HCT116 (cell line): Measurements from ENCODE around the gene ANP32B. TPM values are rescaled to one million over a fixed set of nuclear protein-coding genes. Genes with fewer than 3 reads are reported as not detected.

ENCODE experiments used
- ATAC-seq: fragments of 200-7000 bp; cut with Tn5 transposase; 2 replicates; pipeline ENCODE4 v1.9.1; 2020; ENCODE audit warnings: mild to moderate bottlenecking, moderate library complexity
- BruUV-seq: library from RNA; stranded (reverse); fragments of 400-500 nt; replicated peaks from 2 replicates; lab custom pipeline; 2021; lab: Mats Ljungman, UMichigan
- CTCF ChIA-PET: fragments of 300-600 bp; sonication (Branson Sonifier 250); formaldehyde crosslinking; loops from one replicate; lab custom pipeline; 2021; ENCODE audit warnings: antibody characterized with exemption; lab: Charles Lee
- POLR2A ChIA-PET: fragments of 300-600, 350-600 bp; sonication (Branson Sonifier 250); formaldehyde crosslinking; loops from one replicate; lab custom pipeline; 2021; ENCODE audit warnings: antibody characterized with exemption; lab: Charles Lee
- RAD21 ChIA-PET, 2 experiments: fragments of 300-600 bp; sonication (Branson Sonifier 250); formaldehyde crosslinking; loops; one replicate each; lab custom pipeline; 2023; ENCODE audit warnings: low total read pairs in 2 of 2; ENCODE audit not compliant: uncharacterized antibody in 2 of 2, unreplicated experiment in 2 of 2, low non-redundant PET in 1 of 2; lab: Charles Lee
- DNase-seq: peaks from one replicate; pipeline ENCODE4 v3.0.0-alpha.2; 2010; ENCODE audit warnings: low read depth, low spot score
- H2AFZ ChIP-seq: fragments of 200-600 bp; shearing (Covaris generic), sonication (generic); 2 replicates; pipeline ENCODE4 v1.6.1; 2017; ENCODE audit warnings: low read depth, mixed run types, mixed read lengths, antibody characterized with exemption, low read length; ENCODE audit not compliant: poor library complexity, severe bottlenecking
- H3K27ac ChIP-seq: 2 replicates; pipeline ENCODE4 v1.5.1; 2012; ENCODE audit warnings: low read depth, low read length
- H3K27me3 ChIP-seq: fragments of 200-600 bp; sonication (generic); 2 replicates; pipeline ENCODE4 v1.6.1; 2016; ENCODE audit warnings: mixed run types, low read length, mixed read lengths; ENCODE audit not compliant: insufficient read depth
- H3K36me3 ChIP-seq, 2 experiments: fragments of 200-500 bp in 1 of 2; fragments of 200-600 bp in 1 of 2; sonication (Bioruptor generic) in 1 of 2; sonication (generic) in 1 of 2; 2 replicates each; pipeline versions ENCODE4 v1.5.1 to v1.6.1; 2014 to 2016; ENCODE audit warnings: low read length in 2 of 2, inconsistent platforms in 1 of 2, mixed read lengths in 1 of 2, mixed run types in 1 of 2; ENCODE audit not compliant: insufficient read depth in 2 of 2, control insufficient read depth in 1 of 2
- H3K4me1 ChIP-seq, 2 experiments: fragments of 200-600 bp in 1 of 2; sonication (generic) in 1 of 2; 2 replicates each; pipeline versions ENCODE4 v1.5.1 to v1.6.1; 2012 to 2017; ENCODE audit warnings: low read length in 2 of 2, inconsistent platforms in 1 of 2, mild to moderate bottlenecking in 1 of 2, mixed read lengths in 1 of 2, mixed run types in 1 of 2, moderate library complexity in 1 of 2; ENCODE audit not compliant: insufficient read depth in 2 of 2, control insufficient read depth in 1 of 2
- H3K4me2 ChIP-seq: fragments of 200-600 bp; sonication (generic); 2 replicates; pipeline ENCODE4 v1.6.1; 2017; ENCODE audit warnings: mixed run types, low read length, mixed read lengths
- H3K4me3 ChIP-seq, 2 experiments: fragments of 200-600 bp in 1 of 2; sonication (generic) in 1 of 2; replicated peaks in 1 of 2; 2 replicates each; pipeline ENCODE4 v1.5.1; 2011 to 2016; ENCODE audit warnings: low read length in 2 of 2, control low read depth in 1 of 2, low read depth in 1 of 2, mild to moderate bottlenecking in 1 of 2, mixed read lengths in 1 of 2, mixed run types in 1 of 2
- H3K79me2 ChIP-seq: fragments of 200-600 bp; sonication (generic); 2 replicates; pipeline ENCODE4 v1.6.1; 2017; ENCODE audit warnings: mild to moderate bottlenecking, mixed run types, low read length, moderate library complexity, mixed read lengths; ENCODE audit not compliant: insufficient read depth
- H3K9ac ChIP-seq: fragments of 200-600 bp; sonication (generic); 2 replicates; pipeline ENCODE4 v1.6.1; 2016; ENCODE audit warnings: low read length, mixed read lengths
- H3K9me2 ChIP-seq: fragments of 200-600 bp; sonication (generic), shearing (Covaris generic); 2 replicates; pipeline ENCODE4 v1.6.1; 2017; ENCODE audit warnings: mixed run types, mild to moderate bottlenecking, moderate library complexity; ENCODE audit not compliant: insufficient read depth
- H3K9me3 ChIP-seq, 2 experiments: fragments of 200-500 bp in 1 of 2; fragments of 200-600 bp in 1 of 2; sonication (Bioruptor generic) in 1 of 2; sonication (generic) in 1 of 2; 2 replicates each; pipeline ENCODE4 v1.6.1; 2014 to 2017; ENCODE audit warnings: low read length in 2 of 2, mixed read lengths in 2 of 2, inconsistent platforms in 1 of 2, low read depth in 1 of 2, mild to moderate bottlenecking in 1 of 2, mixed run types in 1 of 2, moderate library complexity in 1 of 2; ENCODE audit not compliant: control insufficient read depth in 1 of 2, insufficient read depth in 1 of 2
- H4K20me1 ChIP-seq: fragments of 200-600 bp; sonication (generic), shearing (Covaris generic); 2 replicates; pipeline ENCODE4 v1.6.1; 2017; ENCODE audit warnings: mixed run types, mild to moderate bottlenecking, moderate library complexity; ENCODE audit not compliant: insufficient read depth
- CBX3 ChIP-seq: IDR thresholded peaks from 2 replicates; pipeline ENCODE4 v1.6.1; 2012; ENCODE audit warnings: low read depth
- CEBPB ChIP-seq: IDR thresholded peaks from 2 replicates; pipeline ENCODE4 v1.6.1; 2012; ENCODE audit warnings: low read depth
- EGR1 ChIP-seq: IDR thresholded peaks from 2 replicates; pipeline ENCODE4 v1.6.1; 2012; ENCODE audit warnings: low read depth
- ELF1 ChIP-seq: IDR thresholded peaks from 2 replicates; pipeline ENCODE4 v1.6.1; 2012; ENCODE audit warnings: low read depth, borderline replicate concordance
- EZH2 ChIP-seq: fragments of 200-600 bp; sonication (generic); IDR thresholded peaks from 2 replicates; pipeline ENCODE4 v1.6.1; 2017; ENCODE audit warnings: antibody characterized with exemption, mixed run types
- JUND ChIP-seq: IDR thresholded peaks from 2 replicates; pipeline ENCODE4 v1.6.1; 2012
- POLR2A ChIP-seq: IDR thresholded peaks from 2 replicates; pipeline ENCODE4 v1.7.0; 2011; ENCODE audit warnings: borderline replicate concordance; ENCODE audit not compliant: insufficient read depth, insufficient read length; ENCODE audit errors: extremely low read depth
- POLR2AphosphoS5 ChIP-seq: IDR thresholded peaks from 2 replicates; pipeline ENCODE4 v1.6.1; 2011; ENCODE audit warnings: mild to moderate bottlenecking, low read depth, low read length, moderate library complexity
- SP1 ChIP-seq: IDR thresholded peaks from 2 replicates; pipeline ENCODE4 v1.6.1; 2012; ENCODE audit warnings: low read depth
- SRF ChIP-seq: IDR thresholded peaks from 2 replicates; pipeline ENCODE4 v1.6.1; 2012; ENCODE audit warnings: low read depth
- TCF7L2 ChIP-seq: IDR thresholded peaks from 2 replicates; pipeline ENCODE4 v1.7.0; 2011; ENCODE audit warnings: borderline replicate concordance, inconsistent platforms; ENCODE audit not compliant: insufficient read depth, insufficient read length; ENCODE audit errors: extremely low read depth
- YY1 ChIP-seq: IDR thresholded peaks from 2 replicates; pipeline ENCODE4 v1.6.1; 2011; ENCODE audit warnings: low read length, low read depth, moderate library complexity, mild to moderate bottlenecking; ENCODE audit not compliant: insufficient replicate concordance; ENCODE audit errors: extremely low read depth
- intact Hi-C: fragments of 100-400 bp; cut with micrococcal nuclease; formaldehyde crosslinking; loops from 2 replicates; pipeline ENCODE4 v1.10.0; 2022
- total RNA-seq: library from RNA; stranded (reverse); gene quantifications from one replicate; pipeline ENCODE4 v1.2.1, GENCODE V29; 2021; ENCODE audit not compliant: unreplicated experiment
- TF ChIP-seq, protein P1 (sequence below): IDR thresholded peaks from 2 replicates; pipeline ENCODE4 v1.6.1; 2012

The ANP32B gene
- total RNA-seq, 1 experiment from 2014 or later = 206 TPM

DNA sequence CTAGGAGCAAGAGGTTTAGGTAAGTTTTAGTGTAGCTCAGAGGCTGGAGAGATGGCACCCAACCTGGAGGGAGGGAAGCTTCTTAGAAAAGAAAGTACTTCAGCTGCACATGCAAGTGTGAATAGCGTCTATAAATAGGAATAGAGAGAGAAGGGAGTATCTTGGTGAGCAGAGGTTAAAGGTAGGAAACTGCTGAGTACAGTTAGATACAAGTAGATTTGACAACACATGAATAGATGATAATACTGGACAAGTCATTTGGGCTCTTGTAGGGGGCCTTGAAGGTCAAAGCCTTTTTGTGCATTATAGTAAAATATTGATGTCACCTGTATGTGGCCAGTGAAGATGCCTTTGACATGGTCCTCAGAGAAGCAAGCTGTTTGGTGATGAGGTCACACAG lies 34.2 kb downstream of the ANP32B start:
- Histone ChIP-seq H2AFZ (no peak overlapping the region), H3K4me3 (no peak overlapping the region), H3K4me2 (no peak overlapping the region), H3K27ac (no peak overlapping the region), H3K9me2 (no peaks in the 10 kb centered on the region), H3K4me1 (peaks cover 0 to 16% of the 10 kb centered on the region in 2 experiments; a peak in 2 of 4 replicates), H3K79me2 (peaks cover 16% of the 10 kb centered on the region), H3K36me3 (peaks cover 49 to 65% of the 10 kb centered on the region in 2 experiments), H3K9ac (no peak overlapping the region), H3K27me3 (no peaks in the 10 kb centered on the region), H3K9me3 (no peaks in the 10 kb centered on the region), H4K20me1 (peaks cover 11% of the 10 kb centered on the region; the same call in 1 of the 2 replicates)
- RAD21 ChIA-PET = no interaction called here
- POLR2A ChIA-PET = no interaction called here
- TF ChIP-seq EZH2 (no peak), ELF1 (no peak), TCF7L2 (no peak), POLR2AphosphoS5 (no peak)
- TF ChIP-seq, protein P1, sequence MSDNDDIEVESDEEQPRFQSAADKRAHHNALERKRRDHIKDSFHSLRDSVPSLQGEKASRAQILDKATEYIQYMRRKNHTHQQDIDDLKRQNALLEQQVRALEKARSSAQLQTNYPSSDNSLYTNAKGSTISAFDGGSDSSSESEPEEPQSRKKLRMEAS = no peak
- intact Hi-C loops = no loop called here
- DNase-seq = no peak
- CTCF ChIA-PET = no interaction called here
- ATAC-seq = no peak
- BruUV-seq = no TSS peak

DNA sequence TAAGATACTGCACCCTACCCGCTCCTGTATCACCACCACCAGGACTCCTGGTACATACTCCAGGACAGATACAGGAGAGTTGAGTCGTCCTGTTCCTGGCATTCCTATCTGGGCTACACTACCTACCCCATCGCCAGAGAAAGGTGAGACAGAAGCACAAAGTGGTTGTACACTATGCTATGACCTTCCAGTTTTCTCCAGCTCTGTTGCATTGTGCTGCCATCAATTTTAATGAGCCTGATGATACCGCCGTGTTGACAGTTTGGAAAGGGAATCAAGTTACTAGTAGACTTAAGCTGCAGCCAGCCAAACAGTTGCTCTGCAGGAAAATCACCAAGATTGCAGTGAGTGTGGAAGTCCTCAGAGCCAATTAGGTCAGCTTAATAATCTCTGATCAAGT lies 35.2 kb downstream of the ANP32B start:
- intact Hi-C loops = no loop called here
- TF ChIP-seq CBX3 = no peak
- TF ChIP-seq SRF = no peak
- TF ChIP-seq EGR1 = no peak
- TF ChIP-seq YY1 = no peak
- no peak for TF ChIP-seq EZH2
- no peak for TF ChIP-seq SP1
- TF ChIP-seq POLR2AphosphoS5 = no peak; the same call in 1 of the 2 replicates
- TF ChIP-seq JUND = no peak
- no peak for TF ChIP-seq CEBPB
- no peak for TF ChIP-seq POLR2A
- TF ChIP-seq, all 23 proteins: peak for 0
- Histone ChIP-seq H3K27me3 (no peaks in the 10 kb centered on the region), H3K9ac (no peak overlapping the region), H3K36me3 (peaks cover 41 to 55% of the 10 kb centered on the region in 2 experiments), H3K9me2 (no peaks in the 10 kb centered on the region), H3K79me2 (peaks cover 7% of the 10 kb centered on the region), H3K27ac (no peak overlapping the region), H3K9me3 (no peaks in the 10 kb centered on the region), H3K4me3 (no peak overlapping the region), H4K20me1 (peaks cover 11% of the 10 kb centered on the region; the same call in 1 of the 2 replicates), H3K4me1 (peaks cover 0 to 7% of the 10 kb centered on the region in 2 experiments; a peak in 2 of 4 replicates), H2AFZ (no peak overlapping the region), H3K4me2 (no peak overlapping the region)
- ChIA-PET CTCF (no interaction called here), RAD21 (no interaction called here), POLR2A (no interaction called here)
- no peak for ATAC-seq
- no peak for DNase-seq
- no TSS peak for BruUV-seq
